WERI-Rb-1 (cell line): Measurements from ENCODE around the gene FYB2.
A peak's percentile ranks its signal among the peaks of the same experiment; 100 is the strongest.

Experiments
- DNase-seq: peaks from one replicate; pipeline ENCODE4 v3.0.0-alpha.2; 2020
- H3K27ac ChIP-seq: fragments of 250-450 bp; sonication (Bioruptor Pico); 2 replicates; pipeline ENCODE4 v1.5.1; 2020; ENCODE audit warnings: mild to moderate bottlenecking, moderate library complexity
- H3K27me3 ChIP-seq: fragments of 250-450 bp; sonication (Bioruptor Pico); 2 replicates; pipeline ENCODE4 v1.5.1; 2021; ENCODE audit warnings: mild to moderate bottlenecking, low read depth, moderate library complexity; ENCODE audit not compliant: insufficient read depth, severe bottlenecking
- H3K36me3 ChIP-seq: fragments of 250-450 bp; sonication (Bioruptor Pico); 2 replicates; pipeline ENCODE4 v1.5.1; 2020; ENCODE audit warnings: mild to moderate bottlenecking, moderate library complexity
- H3K4me3 ChIP-seq: 2 replicates; pipeline ENCODE4 v1.5.1; 2011; ENCODE audit warnings: low read depth, mild to moderate bottlenecking, control low read depth, low read length
- H3K9me3 ChIP-seq: fragments of 250-450 bp; sonication (Bioruptor Pico); 2 replicates; pipeline ENCODE4 v1.5.1; 2021; ENCODE audit warnings: mild to moderate bottlenecking, moderate library complexity; ENCODE audit not compliant: severe bottlenecking
- TF ChIP-seq, protein P1 (sequence below): IDR thresholded peaks from 2 replicates; pipeline ENCODE4 v1.5.1; 2011; ENCODE audit warnings: low read depth, mild to moderate bottlenecking, control low read depth, inconsistent platforms, low read length

FYB2 gene

DNA sequence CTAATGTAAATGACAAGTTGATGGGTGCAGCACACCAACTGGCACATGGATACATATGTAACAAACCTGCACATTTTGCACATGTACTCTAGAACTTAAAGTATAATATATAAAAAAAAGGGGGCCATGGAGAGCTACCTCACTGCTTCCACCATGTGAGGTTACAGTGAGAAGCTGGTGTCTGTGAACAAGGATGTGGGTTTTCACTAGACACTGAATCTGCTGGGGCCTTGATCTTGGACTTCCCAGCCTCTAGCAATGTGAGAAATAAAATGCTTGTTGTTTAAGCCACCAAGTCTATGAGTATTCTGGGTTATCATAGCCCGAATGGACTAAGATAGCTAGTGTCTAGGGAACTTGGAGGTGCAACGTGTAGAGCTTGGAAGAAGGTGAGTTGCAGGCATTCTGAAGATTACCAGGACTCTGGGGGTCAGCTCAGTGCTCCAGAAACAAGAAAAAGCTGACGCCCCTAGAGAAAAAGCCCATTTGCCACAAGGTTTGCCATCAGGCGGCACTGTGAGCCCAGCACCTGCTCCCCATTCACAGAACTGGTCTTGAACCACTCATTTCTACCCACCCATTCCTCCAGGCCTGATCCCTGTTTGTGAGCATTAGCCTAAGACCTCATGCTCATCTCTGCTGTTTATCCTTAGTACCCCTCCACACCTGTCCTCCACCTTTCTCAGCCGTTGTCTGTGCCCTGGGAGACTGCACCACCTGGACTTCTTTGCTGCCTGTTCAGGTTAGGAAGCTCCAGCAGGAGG is 15.1 kb upstream of the FYB2 start:
- Histone ChIP-seq H3K27ac (no peak overlapping the region), H3K27me3 (no peaks in the 10 kb centered on the region), H3K36me3 (no peaks in the 10 kb centered on the region), H3K9me3 (no peaks in the 10 kb centered on the region), H3K4me3 (no peak overlapping the region)
- TF ChIP-seq, protein P1, sequence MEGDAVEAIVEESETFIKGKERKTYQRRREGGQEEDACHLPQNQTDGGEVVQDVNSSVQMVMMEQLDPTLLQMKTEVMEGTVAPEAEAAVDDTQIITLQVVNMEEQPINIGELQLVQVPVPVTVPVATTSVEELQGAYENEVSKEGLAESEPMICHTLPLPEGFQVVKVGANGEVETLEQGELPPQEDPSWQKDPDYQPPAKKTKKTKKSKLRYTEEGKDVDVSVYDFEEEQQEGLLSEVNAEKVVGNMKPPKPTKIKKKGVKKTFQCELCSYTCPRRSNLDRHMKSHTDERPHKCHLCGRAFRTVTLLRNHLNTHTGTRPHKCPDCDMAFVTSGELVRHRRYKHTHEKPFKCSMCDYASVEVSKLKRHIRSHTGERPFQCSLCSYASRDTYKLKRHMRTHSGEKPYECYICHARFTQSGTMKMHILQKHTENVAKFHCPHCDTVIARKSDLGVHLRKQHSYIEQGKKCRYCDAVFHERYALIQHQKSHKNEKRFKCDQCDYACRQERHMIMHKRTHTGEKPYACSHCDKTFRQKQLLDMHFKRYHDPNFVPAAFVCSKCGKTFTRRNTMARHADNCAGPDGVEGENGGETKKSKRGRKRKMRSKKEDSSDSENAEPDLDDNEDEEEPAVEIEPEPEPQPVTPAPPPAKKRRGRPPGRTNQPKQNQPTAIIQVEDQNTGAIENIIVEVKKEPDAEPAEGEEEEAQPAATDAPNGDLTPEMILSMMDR = no peak
- DNase-seq = no peak

DNA sequence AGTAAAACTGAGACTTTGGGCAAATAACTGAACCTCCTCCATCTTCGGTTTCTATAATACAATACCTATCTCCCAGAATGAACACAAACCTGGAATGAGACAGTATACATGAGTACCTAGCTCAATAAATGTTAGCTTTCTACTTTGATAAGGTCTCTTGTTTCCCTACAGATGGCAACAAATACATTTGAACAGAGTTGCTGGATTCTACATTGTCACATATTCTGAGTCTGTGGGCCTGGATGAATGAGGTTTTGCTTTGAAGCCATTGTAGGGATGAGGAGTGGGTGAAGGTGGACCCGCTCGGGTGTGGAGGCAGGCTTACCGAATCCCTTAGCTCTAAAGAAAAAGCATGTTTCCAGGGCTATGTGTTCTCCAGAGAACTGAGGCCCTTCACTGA is 13.9 kb upstream of the FYB2 start:
- Histone ChIP-seq H3K27me3 (no peaks in the 10 kb centered on the region), H3K9me3 (no peaks in the 10 kb centered on the region), H3K4me3 (no peak overlapping the region), H3K27ac (no peak overlapping the region), H3K36me3 (no peaks in the 10 kb centered on the region)
- no peak for DNase-seq
- TF ChIP-seq, protein P1 = no peak

DNA sequence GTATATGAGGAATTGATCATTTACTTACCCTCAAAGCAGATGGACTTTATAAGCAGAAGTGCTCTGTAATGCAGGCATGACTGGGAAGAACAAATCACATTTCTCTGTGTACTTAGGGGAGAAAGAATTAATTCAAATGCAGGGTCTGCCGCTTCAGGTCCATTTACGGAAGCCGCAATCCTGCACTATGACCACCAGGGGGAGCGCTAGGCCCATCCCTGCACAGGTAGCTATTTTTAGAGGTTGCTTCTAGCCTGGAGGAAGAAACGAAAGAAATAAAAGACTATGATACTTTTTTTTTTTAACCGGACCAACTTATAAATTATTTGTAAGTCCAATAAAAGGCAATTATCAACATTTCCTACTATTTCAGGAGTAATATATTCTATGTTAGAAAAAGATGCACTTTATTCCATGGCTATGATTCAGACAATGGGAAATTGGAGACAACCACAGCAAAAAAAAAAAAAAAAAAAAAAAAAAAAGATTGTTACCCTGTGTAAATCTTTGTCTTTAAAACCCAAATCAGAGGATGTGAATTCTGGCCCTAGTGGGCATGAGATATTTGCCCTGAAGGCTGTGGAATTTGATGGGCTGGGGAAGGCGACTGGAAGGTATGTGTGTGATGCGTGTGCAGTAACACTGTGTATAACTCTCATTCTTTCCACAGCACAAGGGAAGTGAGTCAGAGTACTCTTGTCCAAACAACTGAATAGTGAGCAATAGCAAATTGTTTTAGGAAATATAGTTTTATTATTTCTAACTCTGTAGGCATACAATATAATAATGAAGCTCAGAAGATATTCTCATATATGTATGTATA is 12.9 kb upstream of the FYB2 start:
- Histone ChIP-seq H3K27ac (no peak overlapping the region), H3K27me3 (no peaks in the 10 kb centered on the region), H3K36me3 (no peaks in the 10 kb centered on the region), H3K4me3 (no peak overlapping the region), H3K9me3 (no peaks in the 10 kb centered on the region)
- peak; percentile 57 for DNase-seq
- TF ChIP-seq, protein P1 = peak; percentile 78

DNA sequence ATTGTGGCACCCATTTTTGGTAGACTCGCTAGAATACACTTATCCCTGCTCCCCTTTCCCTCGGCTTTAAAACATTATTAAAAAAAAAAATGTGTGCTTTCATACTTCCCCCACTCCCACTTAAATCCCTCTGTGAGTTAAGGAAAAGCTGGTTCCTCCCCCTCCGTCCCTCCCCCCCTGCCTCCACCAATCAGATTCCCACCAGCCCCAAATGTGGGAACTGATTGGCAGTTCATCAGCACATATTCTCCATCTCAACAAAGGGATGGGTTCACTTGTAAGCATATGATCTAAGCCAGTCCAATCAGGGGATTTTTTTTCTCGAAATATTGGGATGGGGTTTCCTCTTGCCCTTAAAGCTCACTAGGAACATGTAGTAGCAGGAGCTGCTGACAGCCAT is 10.8 kb upstream of the FYB2 start:
- Histone ChIP-seq H3K9me3 (no peaks in the 10 kb centered on the region), H3K27me3 (no peaks in the 10 kb centered on the region), H3K27ac (no peak overlapping the region), H3K4me3 (no peak overlapping the region), H3K36me3 (no peaks in the 10 kb centered on the region)
- no peak for DNase-seq
- TF ChIP-seq, protein P1 = no peak

DNA sequence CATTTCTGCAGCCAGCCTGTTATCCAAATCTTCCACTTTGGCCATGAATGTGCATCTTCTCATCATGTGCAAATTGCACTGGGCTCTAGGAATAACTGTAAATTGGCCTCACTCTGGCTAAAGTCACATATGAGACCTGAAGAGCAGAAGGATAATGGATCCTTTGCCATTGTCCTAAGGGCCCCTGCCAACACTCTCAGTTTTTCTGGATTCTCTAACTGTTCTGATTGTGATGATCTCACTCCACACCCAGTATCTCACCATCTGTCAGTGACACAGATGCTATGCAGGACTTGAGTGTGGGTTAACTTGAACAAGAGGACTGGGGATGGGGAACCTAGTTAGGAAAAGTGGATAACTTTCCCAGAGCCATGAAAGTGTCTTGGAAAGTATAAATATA is 8.5 kb upstream of the FYB2 start:
- DNase-seq = no peak
- Histone ChIP-seq H3K4me3 (no peak overlapping the region), H3K27me3 (peaks cover 9% of the 10 kb centered on the region), H3K36me3 (no peaks in the 10 kb centered on the region), H3K27ac (no peak overlapping the region), H3K9me3 (no peaks in the 10 kb centered on the region)
- TF ChIP-seq, protein P1 = no peak
